A673 (cell line): ENCODE measurements around the gene RIMKLB.

Experiments used
- EZH2 ChIP-seq: fragments of 200-600 bp; sonication (generic); IDR thresholded peaks from 2 replicates; pipeline ENCODE4 v1.6.1; 2017; ENCODE audit warnings: borderline replicate concordance, low read depth, mild to moderate bottlenecking, mixed read lengths, antibody characterized with exemption, low read length; ENCODE audit not compliant: poor library complexity, severe bottlenecking
- TF ChIP-seq, protein P1 (sequence below): fragments of 300-800, 200-600 bp; sonication (generic); conservative IDR thresholded peaks from 2 replicates; pipeline ENCODE4 v1.5.1; 2017; ENCODE audit warnings: low read depth, mild to moderate bottlenecking, antibody characterized with exemption, low read length, moderate library complexity, mixed read lengths

DNA sequence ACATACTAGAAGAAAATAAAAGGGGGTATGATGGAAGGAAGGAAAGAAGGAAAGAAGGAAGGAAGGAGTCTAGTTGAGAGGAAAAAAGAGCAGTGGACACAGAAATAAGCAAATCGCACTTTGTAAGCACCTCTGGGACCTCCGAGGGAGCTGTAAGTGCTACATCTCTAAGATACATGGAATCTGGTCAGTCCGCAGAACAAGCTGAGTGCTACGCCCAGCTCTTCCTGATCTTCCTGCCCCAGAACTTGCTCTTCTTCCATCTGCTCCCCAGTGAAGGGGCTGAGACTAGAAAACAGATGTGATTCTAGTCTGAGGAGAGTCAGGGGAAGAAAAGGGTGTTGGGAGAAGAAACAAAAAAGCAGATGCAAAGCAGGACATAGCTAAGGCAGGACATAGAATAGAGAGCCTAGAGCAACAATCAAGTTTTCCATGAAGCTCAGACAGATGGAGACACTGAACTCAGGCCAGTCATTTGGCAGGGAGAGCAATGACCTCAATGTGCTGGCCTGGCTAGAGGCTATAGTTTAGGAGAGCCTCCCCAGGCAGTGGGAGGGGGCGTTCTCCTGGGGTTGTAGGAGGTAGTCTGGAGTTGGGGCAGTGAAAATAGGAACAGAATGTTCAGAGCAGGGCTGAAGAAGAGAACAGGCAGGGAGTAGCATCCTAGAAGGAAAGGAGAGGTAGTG is 33.4 kb upstream of the RIMKLB start:
- no peak for TF ChIP-seq EZH2
- TF ChIP-seq, protein P1, sequence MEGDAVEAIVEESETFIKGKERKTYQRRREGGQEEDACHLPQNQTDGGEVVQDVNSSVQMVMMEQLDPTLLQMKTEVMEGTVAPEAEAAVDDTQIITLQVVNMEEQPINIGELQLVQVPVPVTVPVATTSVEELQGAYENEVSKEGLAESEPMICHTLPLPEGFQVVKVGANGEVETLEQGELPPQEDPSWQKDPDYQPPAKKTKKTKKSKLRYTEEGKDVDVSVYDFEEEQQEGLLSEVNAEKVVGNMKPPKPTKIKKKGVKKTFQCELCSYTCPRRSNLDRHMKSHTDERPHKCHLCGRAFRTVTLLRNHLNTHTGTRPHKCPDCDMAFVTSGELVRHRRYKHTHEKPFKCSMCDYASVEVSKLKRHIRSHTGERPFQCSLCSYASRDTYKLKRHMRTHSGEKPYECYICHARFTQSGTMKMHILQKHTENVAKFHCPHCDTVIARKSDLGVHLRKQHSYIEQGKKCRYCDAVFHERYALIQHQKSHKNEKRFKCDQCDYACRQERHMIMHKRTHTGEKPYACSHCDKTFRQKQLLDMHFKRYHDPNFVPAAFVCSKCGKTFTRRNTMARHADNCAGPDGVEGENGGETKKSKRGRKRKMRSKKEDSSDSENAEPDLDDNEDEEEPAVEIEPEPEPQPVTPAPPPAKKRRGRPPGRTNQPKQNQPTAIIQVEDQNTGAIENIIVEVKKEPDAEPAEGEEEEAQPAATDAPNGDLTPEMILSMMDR: no peak
